H1 (cell line): ENCODE data around the gene SAMM50. TPM values are rescaled to one million over a fixed set of nuclear protein-coding genes. Genes with fewer than 3 reads are reported as not detected.

Source experiments
- CTCF ChIA-PET: fragments of 300-600 bp; sonication (Branson Sonifier 250); formaldehyde crosslinking; loops from one replicate; lab custom pipeline; 2021; ENCODE audit not compliant: partially characterized antibody; lab: Charles Lee
- POLR2A ChIA-PET: fragments of 300-600 bp; sonication (Branson Sonifier 250); formaldehyde crosslinking; loops from one replicate; lab custom pipeline; 2021; ENCODE audit warnings: inconsistent platforms; ENCODE audit not compliant: partially characterized antibody; lab: Charles Lee
- DNase-seq, 2 experiments: peaks; one replicate each; pipeline versions ENCODE4 v3.0.0 to v3.0.0-alpha.2; 2010 to 2022; ENCODE audit warnings: low spot score in 2 of 2, low read depth in 1 of 2, mixed read lengths in 1 of 2
- FAIRE-seq: peaks from 2 replicates; lab custom pipeline; 2011; peaks lifted over from hg19 to GRCh38; lab: Jason Lieb, UNC
- H2AFZ ChIP-seq: 2 replicates; pipeline ENCODE4 v1.8.1; 2012; ENCODE audit warnings: low read length, inconsistent platforms
- H2AK5ac ChIP-seq: 2 replicates; pipeline ENCODE4 v1.6.1; 2013; ENCODE audit warnings: low read depth, low read length
- H2BK120ac ChIP-seq: replicated peaks from 2 replicates; pipeline ENCODE3; 2013; ENCODE audit warnings: low read depth, low read length, inconsistent platforms
- H2BK12ac ChIP-seq: 2 replicates; pipeline ENCODE4 v1.6.1; 2013; ENCODE audit warnings: low read depth, low read length
- H2BK15ac ChIP-seq: 2 replicates; pipeline ENCODE4 v1.6.1; 2013; ENCODE audit warnings: low read length
- H2BK20ac ChIP-seq: 2 replicates; pipeline ENCODE4 v1.6.1; 2013; ENCODE audit warnings: low read length
- H2BK5ac ChIP-seq: 2 replicates; pipeline ENCODE4 v1.6.1; 2013; ENCODE audit warnings: low read depth, low read length
- H3K14ac ChIP-seq: 2 replicates; pipeline ENCODE4 v1.6.1; 2013; ENCODE audit warnings: inconsistent platforms; ENCODE audit not compliant: insufficient read length
- H3K18ac ChIP-seq: 2 replicates; pipeline ENCODE4 v1.6.1; 2013; ENCODE audit warnings: low read length; ENCODE audit errors: extremely low read depth
- H3K23ac ChIP-seq: 2 replicates; pipeline ENCODE4 v1.6.1; 2013; ENCODE audit warnings: inconsistent platforms; ENCODE audit not compliant: insufficient read length
- H3K23me2 ChIP-seq: 2 replicates; pipeline ENCODE4 v1.6.1; 2013; ENCODE audit warnings: low read depth, low read length
- H3K27ac ChIP-seq: 2 replicates; pipeline ENCODE4 v1.6.1; 2011; ENCODE audit warnings: low read depth, low read length, inconsistent platforms
- H3K27me3 ChIP-seq, 4 experiments: replicated peaks in 1 of 4; 1 replicate in 1 of 4; 2 replicates in 3 of 4; pipeline versions ENCODE4 v1.6.1 to v1.8.1; 2011 to 2013; ENCODE audit warnings: low read length in 3 of 4, mild to moderate bottlenecking in 3 of 4, inconsistent platforms in 2 of 4, mixed read lengths in 2 of 4, moderate library complexity in 1 of 4; ENCODE audit not compliant: control insufficient read depth in 3 of 4, insufficient read depth in 3 of 4; ENCODE audit errors: extremely low read depth in 1 of 4
- H3K36me3 ChIP-seq, 4 experiments: 2 replicates each; pipeline versions ENCODE4 v1.6.1 to v1.8.1; 2011 to 2013; ENCODE audit warnings: mild to moderate bottlenecking in 4 of 4, low read length in 3 of 4, moderate library complexity in 2 of 4, control low read depth in 1 of 4, inconsistent platforms in 1 of 4; ENCODE audit not compliant: insufficient read depth in 4 of 4, control insufficient read depth in 2 of 4
- H3K4ac ChIP-seq: replicated peaks from 2 replicates; pipeline ENCODE3; 2013; ENCODE audit warnings: low read length, low read depth, mixed read lengths, inconsistent platforms; ENCODE audit not compliant: insufficient read length
- H3K4me1 ChIP-seq, 4 experiments: replicated peaks in 1 of 4; 1 replicate in 1 of 4; 2 replicates in 3 of 4; pipeline versions ENCODE4 v1.6.1 to v1.8.1; 2011 to 2013; ENCODE audit warnings: low read length in 3 of 4, inconsistent platforms in 2 of 4, mixed read lengths in 1 of 4; ENCODE audit not compliant: insufficient read depth in 4 of 4, control insufficient read depth in 3 of 4
- H3K4me2 ChIP-seq, 2 experiments: 2 replicates each; pipeline versions ENCODE4 v1.6.1 to v1.8.1; 2011 to 2013; ENCODE audit warnings: low read depth in 2 of 2, low read length in 2 of 2, control low read depth in 1 of 2, inconsistent platforms in 1 of 2, mild to moderate bottlenecking in 1 of 2; ENCODE audit not compliant: insufficient read depth in 1 of 2
- H3K4me3 ChIP-seq, 4 experiments: fragments of 200-600, 300-600 bp in 1 of 4; sonication (generic), shearing (Covaris generic), sonication (Bioruptor Twin) in 1 of 4; 2 replicates each; pipeline versions ENCODE4 v1.5.1 to v1.8.1; 2011 to 2016; ENCODE audit warnings: low read length in 4 of 4, low read depth in 3 of 4, control low read depth in 2 of 4, inconsistent platforms in 2 of 4, mild to moderate bottlenecking in 2 of 4, mixed read lengths in 1 of 4, moderate library complexity in 1 of 4; ENCODE audit not compliant: insufficient read depth in 2 of 4; ENCODE audit errors: extremely low read depth in 1 of 4
- H3K56ac ChIP-seq: replicated peaks from 2 replicates; pipeline ENCODE3; 2013; ENCODE audit warnings: low read depth, mild to moderate bottlenecking, mixed read lengths, low read length, inconsistent platforms; ENCODE audit not compliant: insufficient read length
- H3K79me1 ChIP-seq: 2 replicates; pipeline ENCODE4 v1.6.1; 2013; ENCODE audit warnings: low read depth, low read length, control low read depth
- H3K79me2 ChIP-seq, 2 experiments: 2 replicates each; pipeline versions ENCODE4 v1.6.1 to v1.8.1; 2012 to 2013; ENCODE audit warnings: low read length in 2 of 2, mild to moderate bottlenecking in 2 of 2, inconsistent platforms in 1 of 2; ENCODE audit not compliant: insufficient read depth in 2 of 2, control insufficient read depth in 1 of 2
- H3K9ac ChIP-seq, 4 experiments: replicated peaks in 1 of 4; 1 replicate in 1 of 4; 2 replicates in 3 of 4; pipeline versions ENCODE4 v1.6.1 to v1.8.1; 2011 to 2013; ENCODE audit warnings: low read depth in 3 of 4, low read length in 3 of 4, control low read depth in 2 of 4, mild to moderate bottlenecking in 2 of 4, moderate library complexity in 2 of 4, inconsistent platforms in 1 of 4; ENCODE audit errors: extremely low read depth in 1 of 4
- H3K9me3 ChIP-seq, 2 experiments: 2 replicates each; pipeline versions ENCODE4 v1.6.1 to v1.8.1; 2012 to 2013; ENCODE audit warnings: mild to moderate bottlenecking in 2 of 2, moderate library complexity in 2 of 2, control low read depth in 1 of 2, inconsistent platforms in 1 of 2, low read depth in 1 of 2, low read length in 1 of 2, mixed read lengths in 1 of 2; ENCODE audit not compliant: insufficient read depth in 2 of 2
- H4K20me1 ChIP-seq, 2 experiments: replicated peaks in 1 of 2; 2 replicates each; pipeline versions ENCODE3 to v1.8.1; 2011 to 2013; ENCODE audit warnings: inconsistent platforms in 2 of 2, low read length in 2 of 2, mild to moderate bottlenecking in 1 of 2; ENCODE audit not compliant: insufficient read depth in 2 of 2, control insufficient read depth in 1 of 2
- H4K5ac ChIP-seq: 2 replicates; pipeline ENCODE4 v1.6.1; 2013; ENCODE audit warnings: low read length, low read depth, mixed read lengths, inconsistent platforms; ENCODE audit not compliant: insufficient read length
- H4K8ac ChIP-seq: 2 replicates; pipeline ENCODE4 v1.8.0; 2013; ENCODE audit warnings: mild to moderate bottlenecking, moderate library complexity, low read length, inconsistent platforms; ENCODE audit not compliant: insufficient read depth; ENCODE audit errors: extremely low read depth
- H4K91ac ChIP-seq: replicated peaks from 2 replicates; pipeline ENCODE3; 2013; ENCODE audit warnings: low read length, mixed read lengths, inconsistent platforms; ENCODE audit not compliant: insufficient read length
- BCL11A ChIP-seq, 2 experiments: IDR thresholded peaks; one replicate each; pipeline ENCODE4 v1.6.1; 2011; ENCODE audit warnings: low read depth in 2 of 2, low read length in 2 of 2, mild to moderate bottlenecking in 2 of 2
- WGBS, 2 experiments: shearing (Covaris generic) in 1 of 2; methylation state at CpG; one replicate each; pipeline versions ENCODE4 v1.1.6 to v1.1.7; 2013 to 2015; ENCODE audit warnings: low lambda C conversion rate in 2 of 2, mixed read lengths in 2 of 2, inconsistent platforms in 1 of 2, low coverage in 1 of 2, missing lambda C conversion rate in 1 of 2; ENCODE audit not compliant: insufficient replicate concordance in 2 of 2, insufficient coverage in 1 of 2, insufficient read length in 1 of 2; ENCODE audit errors: extremely low coverage in 1 of 2, missing lambda C conversion rate in 1 of 2; 5-methylcytosine and 5-hydroxymethylcytosine counted together
- polyA plus RNA-seq, 7 experiments: library from polyadenylated mRNA; depleted of rRNA in 3 of 7; stranded (reverse) in 5 of 7; unstranded in 2 of 7; fragments of >200 nt in 5 of 7; fragments of 200-250 nt in 2 of 7; gene quantifications; 1 replicate in 5 of 7; 2 replicates in 1 of 7; 4 replicates in 1 of 7; pipeline versions ENCODE4 v1.2.1 to v1.2.3, GENCODE V29; 2011 to 2013; ENCODE audit warnings: missing spikeins in 2 of 7, mixed read lengths in 2 of 7
- total RNA-seq: library from RNA; stranded (reverse); fragmentation: NEBNext Ultra II Directional; extraction: Animal tissue kit (Norgen Biotek cat#: 25700); gene quantifications from 2 replicates; pipeline ENCODE4 v1.2.1, GENCODE V29; 2021
- TF ChIP-seq, protein P1 (sequence below): IDR thresholded peaks from 2 replicates; pipeline ENCODE4 v1.6.1; 2011; ENCODE audit warnings: low read length, improper control_type of control experiment

Gene SAMM50
- total and polyA plus RNA-seq, 2 of the 8 experiments (the other 6 are each of a cell fraction or from before 2014, with no cell fraction given) = 45.4 to 70.3 TPM

- Histone ChIP-seq H4K8ac (no peak overlapping the region), H2BK12ac (no peak overlapping the region), H2AFZ (no peak overlapping the region), H2BK120ac (no peak overlapping the region), H3K79me1 (no peaks in the 10 kb centered on the region), H3K36me3 (peaks cover 7 to 58% (median 26%) of the 10 kb centered on the region in 4 experiments), H4K20me1 (peaks cover 0 to 6% of the 10 kb centered on the region in 2 experiments), H3K4me2 (no peak overlapping the region), H3K56ac (no peak overlapping the region), H2BK15ac (no peak overlapping the region), H3K4ac (no peak overlapping the region), H3K23ac (no peak overlapping the region), H2AK5ac (no peak overlapping the region), H3K14ac (no peak overlapping the region), H3K27me3 (no peaks in the 10 kb centered on the region), H3K23me2 (peaks cover 3% of the 10 kb centered on the region; the same call in 1 of the 2 replicates), H3K4me1 (no peaks in the 10 kb centered on the region), H3K18ac (no peak overlapping the region), H3K9me3 (no peaks in the 10 kb centered on the region), H3K79me2 (no peaks in the 10 kb centered on the region), H3K27ac (no peak overlapping the region), H4K5ac (no peak overlapping the region), H2BK5ac (no peak overlapping the region), H4K91ac (no peak overlapping the region), H3K9ac (no peak overlapping the region; a peak in 1 of 7 replicates), H2BK20ac (no peak overlapping the region), H3K4me3 (no peak overlapping the region)
- ChIA-PET CTCF (interaction anchor here (1.5 kb wide), 1 partner anchor 12 kb away, joined by 6 read pairs; no protein-coding TSS in a partner anchor), POLR2A (no interaction called here)
- WGBS, 2 experiments = 95% methylated on average over 17 of the region's 17 CpGs; no CpG with 5 or more reads in 1 of the 2 experiments
- DNase-seq = no peak
- FAIRE-seq = no peak
- TF ChIP-seq, protein P1, sequence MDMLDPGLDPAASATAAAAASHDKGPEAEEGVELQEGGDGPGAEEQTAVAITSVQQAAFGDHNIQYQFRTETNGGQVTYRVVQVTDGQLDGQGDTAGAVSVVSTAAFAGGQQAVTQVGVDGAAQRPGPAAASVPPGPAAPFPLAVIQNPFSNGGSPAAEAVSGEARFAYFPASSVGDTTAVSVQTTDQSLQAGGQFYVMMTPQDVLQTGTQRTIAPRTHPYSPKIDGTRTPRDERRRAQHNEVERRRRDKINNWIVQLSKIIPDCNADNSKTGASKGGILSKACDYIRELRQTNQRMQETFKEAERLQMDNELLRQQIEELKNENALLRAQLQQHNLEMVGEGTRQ = no peak
- no peak for TF ChIP-seq BCL11A (IDR thresholded peaks at IDR 0.05; ENCODE audit: low read depth in 2 of 2, low read length in 2 of 2)
Measured at GRCh38 chr22:43980996-43981395, 25.8 kb downstream of the SAMM50 start.
